HepG2 (cell line): ENCODE data around the gene PIAS1. TPM values are rescaled to one million over a fixed set of nuclear protein-coding genes. Genes with fewer than 3 reads are reported as not detected.

Experiments used
- DNMT1 ChIP-seq: sonication (generic); formaldehyde crosslinking; IDR thresholded peaks from 2 replicates; pipeline ENCODE4 v1.5.1; 2020; ENCODE audit warnings: mild to moderate bottlenecking, missing genetic modification reagents
- FUBP1 ChIP-seq: sonication (generic); formaldehyde crosslinking; IDR thresholded peaks from 2 replicates; pipeline ENCODE4 v1.5.1; 2020; ENCODE audit warnings: missing genetic modification reagents, mild to moderate bottlenecking, borderline replicate concordance
- GMEB1 ChIP-seq: sonication (generic); formaldehyde crosslinking; IDR thresholded peaks from 2 replicates; pipeline ENCODE4 v1.5.1; 2020; ENCODE audit warnings: missing genetic modification reagents, mild to moderate bottlenecking, borderline replicate concordance
- HNF1A ChIP-seq, 2 experiments: sonication (generic) in 1 of 2; formaldehyde crosslinking in 1 of 2; IDR thresholded peaks; 2 replicates each; pipeline versions ENCODE4 v1.4.0 to v1.6.1; 2016 to 2020; ENCODE audit warnings: borderline replicate concordance in 1 of 2, low read depth in 1 of 2, mild to moderate bottlenecking in 1 of 2, missing genetic modification reagents in 1 of 2
- HNRNPL ChIP-seq: fragments of 200-400 bp; formaldehyde crosslinking; IDR thresholded peaks from 2 replicates; pipeline ENCODE4 v1.6.1; 2017; ENCODE audit warnings: mild to moderate bottlenecking, low read depth, low read length
- HOXA5 ChIP-seq: sonication (generic); formaldehyde crosslinking; IDR thresholded peaks from 2 replicates; pipeline ENCODE4 v1.4.0; 2020; ENCODE audit warnings: missing genetic modification reagents
- IRF2 ChIP-seq: IDR thresholded peaks from 2 replicates; pipeline ENCODE4 v1.6.1; 2018; ENCODE audit warnings: missing genetic modification reagents, missing compliant biosample characterization
- KLF11 ChIP-seq: IDR thresholded peaks from 2 replicates; pipeline ENCODE4 v1.6.1; 2016; ENCODE audit warnings: missing compliant biosample characterization
- SP1 ChIP-seq, 2 experiments: fragments of 450-650 bp in 1 of 2; sonication (generic) in 1 of 2; formaldehyde crosslinking in 1 of 2; IDR thresholded peaks; 2 replicates each; pipeline versions ENCODE4 v1.4.0 to v1.6.1; 2016 to 2020; ENCODE audit warnings: missing genetic modification reagents in 1 of 2
- YEATS4 ChIP-seq: sonication (generic); formaldehyde crosslinking; IDR thresholded peaks from 2 replicates; pipeline ENCODE4 v1.4.0; 2020; ENCODE audit warnings: missing genetic modification reagents, borderline replicate concordance
- ZFY ChIP-seq: sonication (generic); formaldehyde crosslinking; IDR thresholded peaks from 2 replicates; pipeline ENCODE4 v1.4.0; 2020; ENCODE audit warnings: missing genetic modification reagents
- ZMYM2 ChIP-seq: sonication (generic); formaldehyde crosslinking; IDR thresholded peaks from 2 replicates; pipeline ENCODE4 v1.8.0; 2022; ENCODE audit warnings: mild to moderate bottlenecking, missing genetic modification reagents
- ZMYM4 ChIP-seq: sonication (generic); formaldehyde crosslinking; IDR thresholded peaks from 2 replicates; pipeline ENCODE4 v1.8.1; 2023; ENCODE audit warnings: mild to moderate bottlenecking, missing genetic modification reagents
- ZNF160 ChIP-seq: sonication (generic); formaldehyde crosslinking; IDR thresholded peaks from 2 replicates; pipeline ENCODE4 v1.8.0; 2022; ENCODE audit warnings: mild to moderate bottlenecking, inconsistent platforms, missing genetic modification reagents
- ZNF367 ChIP-seq: sonication (generic); formaldehyde crosslinking; IDR thresholded peaks from 2 replicates; pipeline ENCODE4 v1.4.0; 2020; ENCODE audit warnings: missing genetic modification reagents, borderline replicate concordance
- ZNF510 ChIP-seq: sonication (generic); formaldehyde crosslinking; IDR thresholded peaks from 2 replicates; pipeline ENCODE4 v1.4.0; 2020; ENCODE audit warnings: low read depth, mild to moderate bottlenecking, missing genetic modification reagents
- ZNF546 ChIP-seq: sonication (generic); formaldehyde crosslinking; conservative IDR thresholded peaks from 2 replicates; pipeline ENCODE4 v1.8.1; 2023; ENCODE audit warnings: mild to moderate bottlenecking, missing genetic modification reagents
- ZNF564 ChIP-seq: sonication (generic); formaldehyde crosslinking; IDR thresholded peaks from 2 replicates; pipeline ENCODE4 v1.8.1; 2023; ENCODE audit warnings: mild to moderate bottlenecking, missing genetic modification reagents
- polyA plus RNA-seq, 8 experiments: library from polyadenylated mRNA; depleted of rRNA in 3 of 8; stranded (reverse) in 7 of 8; unstranded in 1 of 8; fragments of >200 nt; fragmentation: Illumina TruSeq in 4 of 8; extraction: Trizol in 4 of 8; gene quantifications; 2 replicates each; pipeline versions ENCODE4 v1.2.1 to v1.2.3, GENCODE V29; 2011 to 2016; ENCODE audit warnings: low read depth in 4 of 8, missing spikeins in 1 of 8, mixed read lengths in 1 of 8; ENCODE audit not compliant: insufficient read depth in 1 of 8
- total RNA-seq, 5 experiments: library from RNA; depleted of rRNA; stranded (reverse); fragments of >200 nt; fragmentation: Illumina TruSeq; extraction: Trizol; gene quantifications; 2 replicates each; pipeline ENCODE4 v1.2.3, GENCODE V29; 2016; ENCODE audit warnings: low read depth in 1 of 5

The PIAS1 gene
- total and polyA plus RNA-seq, 2 of the 13 experiments (the other 11 are each of a cell fraction or from before 2014, with no cell fraction given), result 20.7 to 33.7 TPM

GRCh38 chr15:68053701-68054627, at the start of gene PIAS1 (continued):
- TF ChIP-seq ZNF160 (CRISPR knock-in tag) (0 out of 2 replicates have a peak, but pooled peaks have one; percentile 40), GMEB1 (peak; percentile 98), YEATS4 (peak; percentile 70; the same call in 1 of the 2 replicates), HNF1A (IDR thresholded peaks at IDR 0.05; ENCODE audit: low read depth) (no peak), HNF1A (CRISPR knock-in tag; IDR thresholded peaks at IDR 0.05; ENCODE audit: borderline replicate concordance) (peak; percentile 56), ZNF546 (CRISPR knock-in tag) (0 out of 2 replicates have a peak, but pooled peaks have one; percentile 13), ZNF367 (CRISPR knock-in tag) (peak; percentile 22; the same call in 1 of the 2 replicates), ZNF510 (CRISPR knock-in tag) (0 out of 2 replicates have a peak, but pooled peaks have one; percentile 38), HOXA5 (CRISPR knock-in tag) (0 out of 2 replicates have a peak, but pooled peaks have one; percentile 76), KLF11 (CRISPR knock-in tag) (0 out of 2 replicates have a peak, but pooled peaks have one; percentile 52), FUBP1 (CRISPR knock-in tag) (no peak), ZMYM4 (CRISPR knock-in tag) (peak; percentile 83), ZMYM2 (CRISPR knock-in tag) (peak; percentile 88), HNRNPL (0 out of 2 replicates have a peak, but pooled peaks have one; percentile 37), DNMT1 (0 out of 2 replicates have a peak, but pooled peaks have one; percentile 65), ZNF564 (CRISPR knock-in tag) (peak; percentile 58), IRF2 (CRISPR knock-in tag) (peak; percentile 8; the same call in 1 of the 2 replicates), ZFY (CRISPR knock-in tag) (peak; percentile 87), SP1 (IDR thresholded peaks at IDR 0.05) (no peak), SP1 (CRISPR knock-in tag; IDR thresholded peaks at IDR 0.05) (peak; percentile 78)
